ENCODE data around the gene KRT31.
"Not testable (repeated sequence)": the region's sequence is repeated elsewhere in the genome, so short reads cannot be mapped to it uniquely, and the experiment has no call there.

KRT31 gene

GRCh38 chr17:41382394-41382793 lies 15.0 kb downstream of the KRT31 start:
- CTCF ChIA-PET: no interaction called here
- TF ChIP-seq PKNOX1 (IDR thresholded peaks at IDR 0.05): no peak
- no peak for TF ChIP-seq FOXA1 (IDR thresholded peaks at IDR 0.05)
- TF ChIP-seq ELF4 (IDR thresholded peaks at IDR 0.05): no peak
- TF ChIP-seq CTBP1 (IDR thresholded peaks at IDR 0.05; ENCODE audit: borderline replicate concordance): no peak
- no peak for TF ChIP-seq L3MBTL2 (conservative IDR thresholded peaks at IDR 0.05)
- TF ChIP-seq LEF1 (IDR thresholded peaks at IDR 0.05; ENCODE audit: borderline replicate concordance): no peak
- no peak for TF ChIP-seq ZNF384 (IDR thresholded peaks at IDR 0.05)
- no peak for TF ChIP-seq SP1 (IDR thresholded peaks at IDR 0.05)
- TF ChIP-seq HDGF (IDR thresholded peaks at IDR 0.05; ENCODE audit: borderline replicate concordance): no peak
- TF ChIP-seq FOXK2 (IDR thresholded peaks at IDR 0.05): no peak
- TF ChIP-seq FOXM1 (IDR thresholded peaks at IDR 0.05; ENCODE audit: borderline replicate concordance): no peak
- no peak for TF ChIP-seq BHLHE40 (IDR thresholded peaks at IDR 0.05; ENCODE audit: borderline replicate concordance)
- no peak for TF ChIP-seq NFRKB (IDR thresholded peaks at IDR 0.05)
- TF ChIP-seq TARDBP (IDR thresholded peaks at IDR 0.05): no peak
- DNase-seq (ENCODE audit: extremely low spot score): no peak
- POLR2A ChIA-PET: no interaction called here

- DNase-seq (ENCODE audit: extremely low spot score); POLR2A ChIA-PET; CTCF ChIA-PET: not testable (repeated sequence)
Observed at GRCh38 chr17:41381943-41382342, 15.5 kb downstream of the KRT31 start, which contains the start of gene KRT34. Gene KRT34, minus strand, starts transcription at chr17:41382306. Its CDS starts 60 bp downstream, at chr17:41382246.

- DNase-seq (ENCODE audit: extremely low spot score); CTCF ChIA-PET; POLR2A ChIA-PET: not testable (repeated sequence)
Observed at GRCh38 chr17:41380091-41380490, 17.3 kb downstream of the KRT31 start.

GRCh38 chr17:41377546-41377945 lies 19.9 kb downstream of the KRT31 start:
- TF ChIP-seq NFRKB (IDR thresholded peaks at IDR 0.05) (no peak), FOXM1 (IDR thresholded peaks at IDR 0.05; ENCODE audit: borderline replicate concordance) (no peak), SP1 (IDR thresholded peaks at IDR 0.05) (no peak), FOXA1 (IDR thresholded peaks at IDR 0.05) (no peak), LEF1 (IDR thresholded peaks at IDR 0.05; ENCODE audit: borderline replicate concordance) (no peak), CTBP1 (IDR thresholded peaks at IDR 0.05; ENCODE audit: borderline replicate concordance) (no peak), FOXK2 (IDR thresholded peaks at IDR 0.05) (no peak), BHLHE40 (IDR thresholded peaks at IDR 0.05; ENCODE audit: borderline replicate concordance) (no peak), SUZ12 (IDR thresholded peaks at IDR 0.05) (no peak), HDGF (IDR thresholded peaks at IDR 0.05; ENCODE audit: borderline replicate concordance) (no peak), ELF4 (IDR thresholded peaks at IDR 0.05) (no peak), PKNOX1 (IDR thresholded peaks at IDR 0.05) (no peak)
- ChIA-PET CTCF (no interaction called here), POLR2A (no interaction called here)
- DNase-seq (ENCODE audit: extremely low spot score): no peak

- CTCF ChIA-PET: no interaction called here
- POLR2A ChIA-PET: no interaction called here
- no peak for TF ChIP-seq FOXK2 (IDR thresholded peaks at IDR 0.05)
- no peak for TF ChIP-seq TARDBP (IDR thresholded peaks at IDR 0.05)
- no peak for TF ChIP-seq ZNF384 (IDR thresholded peaks at IDR 0.05)
- DNase-seq (ENCODE audit: extremely low spot score): no peak
Observed at GRCh38 chr17:41369713-41370112, 27.7 kb downstream of the KRT31 start, which contains the start of gene KRT33B. Gene KRT33B, minus strand, starts transcription at chr17:41369813. Its CDS starts 63 bp downstream, at chr17:41369750.

GRCh38 chr17:41369023-41369422 lies 28.4 kb downstream of the KRT31 start:
- ChIA-PET CTCF (no interaction called here), POLR2A (no interaction called here)
- no peak for DNase-seq (ENCODE audit: extremely low spot score)
- TF ChIP-seq SUZ12 (IDR thresholded peaks at IDR 0.05) (no peak), ZNF384 (IDR thresholded peaks at IDR 0.05) (no peak), FOXM1 (IDR thresholded peaks at IDR 0.05; ENCODE audit: borderline replicate concordance) (no peak), SP1 (IDR thresholded peaks at IDR 0.05) (no peak), NFRKB (IDR thresholded peaks at IDR 0.05) (no peak), HDGF (IDR thresholded peaks at IDR 0.05; ENCODE audit: borderline replicate concordance) (no peak), FOXK2 (IDR thresholded peaks at IDR 0.05) (no peak)

- POLR2A ChIA-PET: no interaction called here
- TF ChIP-seq FOXK2 (IDR thresholded peaks at IDR 0.05): no peak
- no peak for TF ChIP-seq HDGF (IDR thresholded peaks at IDR 0.05; ENCODE audit: borderline replicate concordance)
- no peak for TF ChIP-seq FOXM1 (IDR thresholded peaks at IDR 0.05; ENCODE audit: borderline replicate concordance)
- no peak for TF ChIP-seq ARNT (IDR thresholded peaks at IDR 0.05)
- no peak for TF ChIP-seq ZNF384 (IDR thresholded peaks at IDR 0.05)
- no peak for TF ChIP-seq SUZ12 (IDR thresholded peaks at IDR 0.05)
- no peak for TF ChIP-seq SP1 (IDR thresholded peaks at IDR 0.05)
- TF ChIP-seq CTBP1 (IDR thresholded peaks at IDR 0.05; ENCODE audit: borderline replicate concordance): no peak
- no peak for TF ChIP-seq PKNOX1 (IDR thresholded peaks at IDR 0.05)
- no peak for DNase-seq (ENCODE audit: extremely low spot score)
- CTCF ChIA-PET: no interaction called here
Observed at GRCh38 chr17:41367426-41368075, 29.9 kb downstream of the KRT31 start.
